HepG2 (cell line): ENCODE data around the gene C1orf185. TPM values are rescaled to one million over a fixed set of nuclear protein-coding genes. Genes with fewer than 3 reads are reported as not detected.

ENCODE experiments used
- ATAC-seq: fragments of 200-7000 bp; cut with Tn5 transposase; 3 replicates; pipeline ENCODE4 v1.9.1; 2020; ENCODE audit warnings: mild to moderate bottlenecking, moderate library complexity
- BruUV-seq: library from RNA; stranded (reverse); fragments of 400-500 nt; replicated peaks from 2 replicates; lab custom pipeline; 2021; lab: Mats Ljungman, UMichigan
- CTCF ChIA-PET: fragments of 300-600 bp; formaldehyde crosslinking; extraction: SDS; loops from one replicate; lab custom pipeline; 2021; ENCODE audit warnings: low total read pairs, inconsistent platforms, low intra/inter-chr PET ratio; lab: Yijun Ruan, JAX
- POLR2A ChIA-PET: fragments of 350-600 bp; sonication (Branson Sonifier 250); formaldehyde crosslinking; loops from one replicate; lab custom pipeline; 2020; ENCODE audit warnings: antibody characterized with exemption, inconsistent platforms; lab: Yijun Ruan, JAX
- DNase-seq: peaks from one replicate; pipeline ENCODE4 v3.0.0-alpha.2; 2015; ENCODE audit warnings: low spot score
- FAIRE-seq: peaks from 3 replicates; lab custom pipeline; 2011; peaks lifted over from hg19 to GRCh38; lab: Jason Lieb, UNC
- H2AFZ ChIP-seq: one replicate; pipeline ENCODE4 v1.6.1; 2011; ENCODE audit warnings: low read length, inconsistent platforms
- H3K27ac ChIP-seq: fragments of 300-600 bp; 3 replicates; pipeline ENCODE4 v1.8.0; 2011; ENCODE audit warnings: mixed run types, mild to moderate bottlenecking, mixed read lengths, low read length, inconsistent platforms; ENCODE audit not compliant: insufficient read depth; ENCODE audit errors: extremely low read length
- H3K27me3 ChIP-seq, 2 experiments: fragments of 200-600 bp in 1 of 2; 2 replicates in 1 of 2; 3 replicates in 1 of 2; pipeline versions ENCODE4 v1.6.0 to v1.8.0; 2011; ENCODE audit warnings: low read length in 2 of 2, mild to moderate bottlenecking in 2 of 2, moderate library complexity in 2 of 2, inconsistent platforms in 1 of 2; ENCODE audit not compliant: insufficient read depth in 2 of 2, control insufficient read depth in 1 of 2
- H3K36me3 ChIP-seq, 2 experiments: fragments of 200-600 bp in 1 of 2; replicated peaks in 1 of 2; 2 replicates in 1 of 2; 3 replicates in 1 of 2; pipeline versions ENCODE4 v1.5.1 to v1.8.0; 2011; ENCODE audit warnings: low read length in 2 of 2, inconsistent platforms in 1 of 2; ENCODE audit not compliant: insufficient read depth in 2 of 2, control insufficient read depth in 1 of 2
- H3K4me1 ChIP-seq: 2 replicates; pipeline ENCODE4 v1.5.1; 2012; ENCODE audit warnings: low read length, inconsistent platforms; ENCODE audit not compliant: insufficient read depth
- H3K4me2 ChIP-seq: 2 replicates; pipeline ENCODE4 v1.6.0; 2011; ENCODE audit warnings: low read depth, low read length, inconsistent platforms
- H3K4me3 ChIP-seq, 3 experiments: fragments of 200-600 bp in 1 of 3; sonication (generic), shearing (Covaris generic) in 1 of 3; replicated peaks in 1 of 3; 2 replicates each; pipeline ENCODE4 v1.5.1; 2011 to 2016; ENCODE audit warnings: low read length in 3 of 3, inconsistent platforms in 2 of 3, low read depth in 2 of 3, mild to moderate bottlenecking in 2 of 3, control low read depth in 1 of 3, mixed read lengths in 1 of 3; ENCODE audit not compliant: insufficient read depth in 1 of 3
- H3K79me2 ChIP-seq: one replicate; pipeline ENCODE4 v1.6.1; 2011; ENCODE audit warnings: low read length, inconsistent platforms; ENCODE audit not compliant: insufficient read depth
- H3K9ac ChIP-seq: 2 replicates; pipeline ENCODE4 v1.6.0; 2011; ENCODE audit warnings: mild to moderate bottlenecking, low read depth, low read length, inconsistent platforms; ENCODE audit not compliant: insufficient read depth
- H3K9me3 ChIP-seq: 2 replicates; pipeline ENCODE4 v1.5.1; 2012; ENCODE audit warnings: mild to moderate bottlenecking, low read length
- H4K20me1 ChIP-seq: 2 replicates; pipeline ENCODE4 v1.6.0; 2011; ENCODE audit warnings: inconsistent platforms, mild to moderate bottlenecking, low read length, moderate library complexity; ENCODE audit not compliant: insufficient read depth
- ARHGAP35 ChIP-seq: sonication (generic); formaldehyde crosslinking; IDR thresholded peaks from 2 replicates; pipeline ENCODE4 v1.9.0; 2022; ENCODE audit warnings: mild to moderate bottlenecking, inconsistent platforms, moderate library complexity, missing genetic modification reagents, borderline replicate concordance
- ATF1 ChIP-seq: IDR thresholded peaks from 2 replicates; pipeline ENCODE4 v1.6.1; 2016; ENCODE audit warnings: mild to moderate bottlenecking, control low read depth
- BRCA1 ChIP-seq: sonication (generic); formaldehyde crosslinking; IDR thresholded peaks from 2 replicates; pipeline ENCODE4 v1.4.0; 2020; ENCODE audit warnings: missing genetic modification reagents
- CBX5 ChIP-seq: sonication (generic); formaldehyde crosslinking; IDR thresholded peaks from 2 replicates; pipeline ENCODE4 v1.4.0; 2020; ENCODE audit warnings: missing genetic modification reagents, borderline replicate concordance
- GATAD2A ChIP-seq: IDR thresholded peaks from 2 replicates; pipeline ENCODE4 v1.6.1; 2016
- HOXA3 ChIP-seq: sonication (generic); formaldehyde crosslinking; IDR thresholded peaks from 2 replicates; pipeline ENCODE4 v1.5.0; 2020; ENCODE audit warnings: missing genetic modification reagents
- MBD4 ChIP-seq: IDR thresholded peaks from 2 replicates; pipeline ENCODE4 v1.6.1; 2012; ENCODE audit warnings: low read length, inconsistent platforms, borderline replicate concordance
- MIER2 ChIP-seq: IDR thresholded peaks from 2 replicates; pipeline ENCODE4 v1.6.1; 2016; ENCODE audit warnings: missing biosample characterization, missing genetic modification reagents
- RNF2 ChIP-seq: fragments of 450-650 bp; conservative IDR thresholded peaks from 2 replicates; pipeline ENCODE4 v1.6.1; 2016; ENCODE audit warnings: low read depth
- SOX5 ChIP-seq: IDR thresholded peaks from 2 replicates; pipeline ENCODE4 v1.6.1; 2016; ENCODE audit warnings: borderline replicate concordance
- TARDBP ChIP-seq: sonication (generic); formaldehyde crosslinking; IDR thresholded peaks from 2 replicates; pipeline ENCODE4 v1.8.0; 2022; ENCODE audit warnings: mild to moderate bottlenecking, missing genetic modification reagents
- ZBTB46 ChIP-seq: sonication (generic); formaldehyde crosslinking; IDR thresholded peaks from 2 replicates; pipeline ENCODE4 v1.4.0; 2020; ENCODE audit warnings: mild to moderate bottlenecking, missing genetic modification reagents, borderline replicate concordance
- ZGPAT ChIP-seq: IDR thresholded peaks from 2 replicates; pipeline ENCODE4 v1.6.1; 2016; ENCODE audit warnings: mild to moderate bottlenecking
- ZNF343 ChIP-seq: sonication (generic); formaldehyde crosslinking; IDR thresholded peaks from 2 replicates; pipeline ENCODE4 v1.4.0; 2020; ENCODE audit warnings: mild to moderate bottlenecking, missing genetic modification reagents
- ZNF746 ChIP-seq: sonication (generic); formaldehyde crosslinking; IDR thresholded peaks from 2 replicates; pipeline ENCODE4 v1.8.0; 2022; ENCODE audit warnings: mild to moderate bottlenecking, missing genetic modification reagents
- ZNF776 ChIP-seq: sonication (generic); formaldehyde crosslinking; IDR thresholded peaks from 2 replicates; pipeline ENCODE4 v1.4.0; 2020; ENCODE audit warnings: mild to moderate bottlenecking, missing genetic modification reagents
- WGBS: methylation state at CpG from one replicate; pipeline ENCODE4 v1.1.6; 2017; ENCODE audit warnings: low lambda C conversion rate; 5-methylcytosine and 5-hydroxymethylcytosine counted together
- in situ Hi-C: cut with HindIII; loops from 2 replicates; pipeline ENCODE4 v1.10.0; 2017; ENCODE audit warnings: low pct_unique_long_range_greater_than_20kb; ENCODE audit not compliant: extremely low pct_ligation_motif_present
- intact Hi-C: fragments of 100-400 bp; cut with micrococcal nuclease; formaldehyde crosslinking; loops from one replicate; pipeline ENCODE4 v1.10.0; 2022; ENCODE audit not compliant: unreplicated experiment
- polyA plus RNA-seq, 8 experiments: library from polyadenylated mRNA; depleted of rRNA in 3 of 8; stranded (reverse) in 7 of 8; unstranded in 1 of 8; fragments of >200 nt; fragmentation: Illumina TruSeq in 4 of 8; extraction: Trizol in 4 of 8; gene quantifications; 2 replicates each; pipeline versions ENCODE4 v1.2.1 to v1.2.3, GENCODE V29; 2011 to 2016; ENCODE audit warnings: low read depth in 4 of 8, missing spikeins in 1 of 8, mixed read lengths in 1 of 8; ENCODE audit not compliant: insufficient read depth in 1 of 8
- total RNA-seq, 5 experiments: library from RNA; depleted of rRNA; stranded (reverse); fragments of >200 nt; fragmentation: Illumina TruSeq; extraction: Trizol; gene quantifications; 2 replicates each; pipeline ENCODE4 v1.2.3, GENCODE V29; 2016; ENCODE audit warnings: low read depth in 1 of 5
- TF ChIP-seq, protein P1 (sequence below): sonication (generic); formaldehyde crosslinking; IDR thresholded peaks from 2 replicates; pipeline ENCODE4 v1.4.0; 2020; ENCODE audit warnings: missing genetic modification reagents
- TF ChIP-seq, protein P2 (sequence below): sonication (generic); formaldehyde crosslinking; IDR thresholded peaks from 2 replicates; pipeline ENCODE4 v1.4.0; 2020; ENCODE audit warnings: mild to moderate bottlenecking, missing genetic modification reagents
- TF ChIP-seq, protein P3 (sequence below): sonication (generic); formaldehyde crosslinking; IDR thresholded peaks from 2 replicates; pipeline ENCODE4 v1.4.0; 2020; ENCODE audit warnings: missing genetic modification reagents, borderline replicate concordance

The C1orf185 gene
- total and polyA plus RNA-seq, 2 of the 13 experiments (the other 11 are each of a cell fraction or from before 2014, with no cell fraction given), result not detected

DNA sequence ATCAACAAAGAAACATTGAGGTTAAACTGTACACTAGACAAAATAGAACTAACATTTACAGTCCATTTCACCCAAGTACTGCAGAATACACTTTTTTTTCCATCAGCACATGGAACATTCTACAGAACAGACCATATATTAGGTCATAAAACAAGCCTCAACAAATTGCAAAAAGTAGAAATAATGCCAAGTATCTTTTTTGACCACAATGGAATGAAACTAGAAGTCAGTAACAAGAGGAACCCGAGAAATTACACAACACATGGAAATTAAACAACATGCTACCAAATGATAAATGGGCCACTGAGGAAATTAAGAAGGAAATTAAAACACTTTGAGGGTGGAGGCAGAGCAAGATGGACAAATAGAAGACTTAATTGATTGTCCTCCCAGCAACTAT, 8.4 kb upstream of the C1orf185 start:
- CTCF ChIA-PET, result no interaction called here
- Histone ChIP-seq H3K9ac (no peak overlapping the region), H3K4me1 (no peaks in the 10 kb centered on the region), H3K4me3 (no peak overlapping the region), H3K4me2 (no peak overlapping the region), H2AFZ (no peak overlapping the region), H3K9me3 (no peaks in the 10 kb centered on the region), H3K27ac (no peak overlapping the region), H3K79me2 (no peaks in the 10 kb centered on the region), H3K27me3 (no peaks in the 10 kb centered on the region), H3K36me3 (no peaks in the 10 kb centered on the region), H4K20me1 (no peaks in the 10 kb centered on the region)
- 3% methylated on average over 1 of the region's 1 CpG for WGBS
- POLR2A ChIA-PET, result no interaction called here
- intact Hi-C loops (no loop called here), in situ Hi-C loops (no loop called here)
- FAIRE-seq (no peak), ATAC-seq (no peak), DNase-seq (no peak)
- TF ChIP-seq MBD4 (no peak), MIER2 (CRISPR knock-in tag) (no peak), ARHGAP35 (CRISPR knock-in tag) (no peak), HOXA3 (CRISPR knock-in tag) (no peak), ATF1 (CRISPR knock-in tag) (no peak), BRCA1 (CRISPR knock-in tag) (no peak), ZGPAT (no peak), SOX5 (CRISPR knock-in tag) (no peak), TARDBP (CRISPR knock-in tag) (no peak), GATAD2A (CRISPR knock-in tag) (no peak), ZNF343 (CRISPR knock-in tag) (no peak), ZNF776 (CRISPR knock-in tag) (no peak), ZBTB46 (CRISPR knock-in tag) (no peak), ZNF746 (no peak), CBX5 (CRISPR knock-in tag) (no peak), RNF2 (no peak)
- TF ChIP-seq, protein P1, sequence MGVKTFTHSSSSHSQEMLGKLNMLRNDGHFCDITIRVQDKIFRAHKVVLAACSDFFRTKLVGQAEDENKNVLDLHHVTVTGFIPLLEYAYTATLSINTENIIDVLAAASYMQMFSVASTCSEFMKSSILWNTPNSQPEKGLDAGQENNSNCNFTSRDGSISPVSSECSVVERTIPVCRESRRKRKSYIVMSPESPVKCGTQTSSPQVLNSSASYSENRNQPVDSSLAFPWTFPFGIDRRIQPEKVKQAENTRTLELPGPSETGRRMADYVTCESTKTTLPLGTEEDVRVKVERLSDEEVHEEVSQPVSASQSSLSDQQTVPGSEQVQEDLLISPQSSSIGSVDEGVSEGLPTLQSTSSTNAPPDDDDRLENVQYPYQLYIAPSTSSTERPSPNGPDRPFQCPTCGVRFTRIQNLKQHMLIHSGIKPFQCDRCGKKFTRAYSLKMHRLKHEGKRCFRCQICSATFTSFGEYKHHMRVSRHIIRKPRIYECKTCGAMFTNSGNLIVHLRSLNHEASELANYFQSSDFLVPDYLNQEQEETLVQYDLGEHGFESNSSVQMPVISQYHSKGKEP (CRISPR knock-in tag), result no peak
- TF ChIP-seq, protein P2, sequence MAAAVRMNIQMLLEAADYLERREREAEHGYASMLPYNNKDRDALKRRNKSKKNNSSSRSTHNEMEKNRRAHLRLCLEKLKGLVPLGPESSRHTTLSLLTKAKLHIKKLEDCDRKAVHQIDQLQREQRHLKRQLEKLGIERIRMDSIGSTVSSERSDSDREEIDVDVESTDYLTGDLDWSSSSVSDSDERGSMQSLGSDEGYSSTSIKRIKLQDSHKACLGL (CRISPR knock-in tag), result no peak
- TF ChIP-seq, protein P3, sequence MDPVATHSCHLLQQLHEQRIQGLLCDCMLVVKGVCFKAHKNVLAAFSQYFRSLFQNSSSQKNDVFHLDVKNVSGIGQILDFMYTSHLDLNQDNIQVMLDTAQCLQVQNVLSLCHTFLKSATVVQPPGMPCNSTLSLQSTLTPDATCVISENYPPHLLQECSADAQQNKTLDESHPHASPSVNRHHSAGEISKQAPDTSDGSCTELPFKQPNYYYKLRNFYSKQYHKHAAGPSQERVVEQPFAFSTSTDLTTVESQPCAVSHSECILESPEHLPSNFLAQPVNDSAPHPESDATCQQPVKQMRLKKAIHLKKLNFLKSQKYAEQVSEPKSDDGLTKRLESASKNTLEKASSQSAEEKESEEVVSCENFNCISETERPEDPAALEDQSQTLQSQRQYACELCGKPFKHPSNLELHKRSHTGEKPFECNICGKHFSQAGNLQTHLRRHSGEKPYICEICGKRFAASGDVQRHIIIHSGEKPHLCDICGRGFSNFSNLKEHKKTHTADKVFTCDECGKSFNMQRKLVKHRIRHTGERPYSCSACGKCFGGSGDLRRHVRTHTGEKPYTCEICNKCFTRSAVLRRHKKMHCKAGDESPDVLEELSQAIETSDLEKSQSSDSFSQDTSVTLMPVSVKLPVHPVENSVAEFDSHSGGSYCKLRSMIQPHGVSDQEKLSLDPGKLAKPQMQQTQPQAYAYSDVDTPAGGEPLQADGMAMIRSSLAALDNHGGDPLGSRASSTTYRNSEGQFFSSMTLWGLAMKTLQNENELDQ (CRISPR knock-in tag), result no peak
- BruUV-seq, result no TSS peak
